GM21619 (cell line): Measurements from ENCODE around the gene SRRM2.

Experiments used
- ATAC-seq: cut with Tn5 transposase; IDR thresholded peaks from one replicate; pipeline ENCODE4 v1.9.1; 2021; ENCODE audit not compliant: unreplicated experiment

Gene SRRM2

GRCh38 chr16:2791174-2791573 lies 38.7 kb downstream of the SRRM2 start:
- ATAC-seq, result no peak

GRCh38 chr16:2792940-2793339 lies 40.5 kb downstream of the SRRM2 start:
- no peak for ATAC-seq

- ATAC-seq, result no peak
These were observed 43.1 kb downstream of the SRRM2 start for GRCh38 chr16:2795395-2796143.

GRCh38 chr16:2798723-2799204 lies 46.3 kb downstream of the SRRM2 start:
- ATAC-seq, result no peak

- no peak for ATAC-seq
These were observed 46.9 kb downstream of the SRRM2 start for GRCh38 chr16:2799205-2799858.

- ATAC-seq, result no peak
These were observed 47.4 kb downstream of the SRRM2 start for GRCh38 chr16:2799859-2800226.

- no peak for ATAC-seq
These were observed 51.2 kb downstream of the SRRM2 start for GRCh38 chr16:2803545-2804195.

- no peak for ATAC-seq
These were observed 52.3 kb downstream of the SRRM2 start for GRCh38 chr16:2804728-2805127.

GRCh38 chr16:2806286-2806685 lies 53.8 kb downstream of the SRRM2 start:
- no peak for ATAC-seq

- no peak for ATAC-seq
These were observed 55.7 kb downstream of the SRRM2 start for GRCh38 chr16:2808181-2808580.

- ATAC-seq, result no peak
These were observed 56.8 kb downstream of the SRRM2 start for GRCh38 chr16:2809149-2809760.

- no peak for ATAC-seq
These were observed 58.2 kb downstream of the SRRM2 start for GRCh38 chr16:2810651-2811050.

GRCh38 chr16:2811703-2812471 lies 59.4 kb downstream of the SRRM2 start:
- no peak for ATAC-seq

GRCh38 chr16:2813771-2814221 lies 61.4 kb downstream of the SRRM2 start:
- ATAC-seq, result no peak

GRCh38 chr16:2814551-2815298 lies 62.3 kb downstream of the SRRM2 start:
- ATAC-seq, result no peak

- ATAC-seq, result no peak
These were observed 62.9 kb downstream of the SRRM2 start for GRCh38 chr16:2815299-2815771.

GRCh38 chr16:2816751-2817339 lies 64.4 kb downstream of the SRRM2 start, which contains the start of gene PRSS21:
Gene PRSS21 (plus strand): TSS chr16:2817237. CDS start chr16:2817269, 32 bp downstream.
- no peak for ATAC-seq

- no peak for ATAC-seq
These were observed 65.2 kb downstream of the SRRM2 start for GRCh38 chr16:2817340-2818271.
